ENCODE measurements around the gene DYNC1LI2.

- TF ChIP-seq CTCF (IDR thresholded peaks at IDR 0.05) (no peak), POLR2A (IDR thresholded peaks at IDR 0.05) (no peak)
Observed at GRCh38 chr16:66714062-66714461, 37.3 kb downstream of the DYNC1LI2 start.
